CD4-positive, alpha-beta T cell treated with Interleukin-4 for 1 hour (primary cell): Measurements from ENCODE around the gene COL26A1.
A peak's percentile ranks its signal among the peaks of the same experiment; 100 is the strongest.
"Not testable (repeated sequence)": the region's sequence is repeated elsewhere in the genome, so short reads cannot be mapped to it uniquely, and the experiment has no call there.

Source experiments
- DNase-seq, 2 donors: peaks; one replicate each; pipeline ENCODE4 v3.0.0-alpha.2; 2020 to 2022

The COL26A1 gene

GRCh38 chr7:101602484-101603241, 240.0 kb downstream of the COL26A1 start:
- DNase-seq, result peak; percentile 53 to 63

- no peak for DNase-seq
Observed at GRCh38 chr7:101604331-101604933, 241.8 kb downstream of the COL26A1 start.

- not testable (repeated sequence) for DNase-seq
Observed at GRCh38 chr7:101604934-101605332, 242.3 kb downstream of the COL26A1 start.

- DNase-seq, result no peak
Observed at GRCh38 chr7:101605611-101606497, 243.2 kb downstream of the COL26A1 start.

GRCh38 chr7:101606498-101606923, 243.8 kb downstream of the COL26A1 start:
- no peak for DNase-seq
